Thyroid gland (tissue), 4 donors: ENCODE results near the gene MAP6.

Experiments used
- POLR2A ChIP-seq, 2 donors: fragments of 450-650 bp; IDR thresholded peaks; one replicate each; pipeline ENCODE4 v1.6.1; 2017; ENCODE audit warnings: antibody characterized with exemption in 2 of 2, mild to moderate bottlenecking in 2 of 2, moderate library complexity in 1 of 2
- TF ChIP-seq, protein P1 (sequence below), 6 experiments: fragments of 200-600 bp in 3 of 6; fragments of 450-650 bp in 3 of 6; sonication (generic) in 3 of 6; IDR thresholded peaks; one replicate each; pipeline ENCODE4 v1.5.1; 2016 to 2019; ENCODE audit warnings: antibody characterized with exemption in 6 of 6, mild to moderate bottlenecking in 2 of 6, inconsistent platforms in 1 of 6, moderate library complexity in 1 of 6

DNA sequence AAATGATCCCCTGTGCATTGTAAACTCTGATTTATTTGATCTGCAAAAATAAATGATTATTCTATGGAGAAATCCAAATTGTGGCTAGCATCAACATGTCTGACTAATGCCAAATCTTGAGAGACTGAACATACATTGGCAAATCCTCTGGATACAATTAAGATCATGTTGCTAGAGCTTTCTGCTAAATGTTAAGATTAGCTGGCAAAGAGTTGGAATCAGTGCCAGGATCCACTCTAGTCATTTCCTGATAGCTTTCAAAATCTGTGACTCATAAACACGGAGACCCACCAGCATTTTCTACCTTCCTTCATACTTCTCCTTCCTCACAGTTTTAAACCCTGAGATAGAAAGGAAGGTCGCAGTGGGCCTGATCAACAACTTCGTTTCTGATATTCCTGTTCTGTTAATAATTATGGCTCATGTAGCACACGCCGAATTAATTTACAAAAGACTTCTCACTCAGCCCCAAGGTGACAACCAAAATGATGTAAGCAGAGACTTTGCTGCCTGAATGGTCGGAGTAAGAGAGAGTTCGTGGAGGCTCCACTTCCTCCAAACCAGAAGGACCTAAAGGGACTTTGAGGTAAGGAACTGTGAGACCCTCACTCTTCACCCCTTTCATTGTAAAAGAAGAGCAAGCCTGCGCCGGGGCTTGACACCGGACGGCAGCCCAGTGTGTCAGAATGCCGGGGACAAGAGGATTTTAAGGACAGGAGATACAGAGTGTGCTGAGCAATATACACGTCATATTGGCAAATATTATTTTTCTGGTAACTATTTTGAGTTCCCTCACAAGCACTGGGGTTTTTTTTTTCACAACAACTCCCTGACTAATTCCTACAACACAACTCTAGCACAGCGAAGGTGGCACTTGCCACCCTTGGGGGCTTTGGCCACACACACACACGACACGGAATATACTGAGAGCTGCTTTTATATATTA, 64.8 kb downstream of the MAP6 start:
- TF ChIP-seq POLR2A (IDR thresholded peaks at IDR 0.05): no peak
- TF ChIP-seq, protein P1, sequence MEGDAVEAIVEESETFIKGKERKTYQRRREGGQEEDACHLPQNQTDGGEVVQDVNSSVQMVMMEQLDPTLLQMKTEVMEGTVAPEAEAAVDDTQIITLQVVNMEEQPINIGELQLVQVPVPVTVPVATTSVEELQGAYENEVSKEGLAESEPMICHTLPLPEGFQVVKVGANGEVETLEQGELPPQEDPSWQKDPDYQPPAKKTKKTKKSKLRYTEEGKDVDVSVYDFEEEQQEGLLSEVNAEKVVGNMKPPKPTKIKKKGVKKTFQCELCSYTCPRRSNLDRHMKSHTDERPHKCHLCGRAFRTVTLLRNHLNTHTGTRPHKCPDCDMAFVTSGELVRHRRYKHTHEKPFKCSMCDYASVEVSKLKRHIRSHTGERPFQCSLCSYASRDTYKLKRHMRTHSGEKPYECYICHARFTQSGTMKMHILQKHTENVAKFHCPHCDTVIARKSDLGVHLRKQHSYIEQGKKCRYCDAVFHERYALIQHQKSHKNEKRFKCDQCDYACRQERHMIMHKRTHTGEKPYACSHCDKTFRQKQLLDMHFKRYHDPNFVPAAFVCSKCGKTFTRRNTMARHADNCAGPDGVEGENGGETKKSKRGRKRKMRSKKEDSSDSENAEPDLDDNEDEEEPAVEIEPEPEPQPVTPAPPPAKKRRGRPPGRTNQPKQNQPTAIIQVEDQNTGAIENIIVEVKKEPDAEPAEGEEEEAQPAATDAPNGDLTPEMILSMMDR (IDR thresholded peaks at IDR 0.05): no peak
